Smooth muscle cell (in vitro differentiated cells): ENCODE data around the gene DIS3L2. TPM values are rescaled to one million over a fixed set of nuclear protein-coding genes. Genes with fewer than 3 reads are reported as not detected.
"Not testable (repeated sequence)": the region's sequence is repeated elsewhere in the genome, so short reads cannot be mapped to it uniquely, and the experiment has no call there.

ENCODE experiments used
- DNase-seq: peaks from one replicate; lab custom pipeline; 2025; ENCODE audit not compliant: unreplicated experiment; lab: John Stamatoyannopoulos, UW
- H2AFZ ChIP-seq: fragments of 200-600 bp; sonication (generic); 2 replicates; pipeline ENCODE4 v1.6.0; 2016; ENCODE audit warnings: antibody characterized with exemption, low read depth, mild to moderate bottlenecking
- H3F3A ChIP-seq: fragments of 200-600 bp; sonication (generic); 2 replicates; pipeline ENCODE4 v1.6.0; 2017; ENCODE audit warnings: antibody characterized with exemption, low read depth
- H3K27ac ChIP-seq: fragments of 200-600 bp; sonication (generic); 2 replicates; pipeline ENCODE4 v1.5.1; 2016; ENCODE audit warnings: low read depth, mild to moderate bottlenecking
- H3K27me3 ChIP-seq: fragments of 200-600 bp; sonication (generic); 2 replicates; pipeline ENCODE4 v1.6.1; 2016; ENCODE audit warnings: low read depth, mild to moderate bottlenecking
- H3K36me3 ChIP-seq: fragments of 200-600 bp; sonication (generic); 2 replicates; pipeline ENCODE4 v1.5.1; 2016; ENCODE audit warnings: low read depth
- H3K4me1 ChIP-seq: fragments of 200-600 bp; sonication (generic); 2 replicates; pipeline ENCODE4 v1.5.1; 2016; ENCODE audit warnings: low read depth
- H3K4me2 ChIP-seq: fragments of 200-600 bp; sonication (generic); 2 replicates; pipeline ENCODE4 v1.6.0; 2016; ENCODE audit warnings: mild to moderate bottlenecking
- H3K4me3 ChIP-seq: fragments of 200-600 bp; sonication (generic); 2 replicates; pipeline ENCODE4 v1.5.1; 2016; ENCODE audit warnings: mild to moderate bottlenecking
- H3K79me2 ChIP-seq: fragments of 200-600 bp; sonication (generic); 2 replicates; pipeline ENCODE4 v1.6.0; 2016; ENCODE audit warnings: low read depth, mild to moderate bottlenecking
- H3K9ac ChIP-seq: fragments of 200-600 bp; sonication (generic); 2 replicates; pipeline ENCODE4 v1.6.0; 2016; ENCODE audit warnings: low read depth
- H3K9me3 ChIP-seq: fragments of 200-600 bp; sonication (generic); replicated peaks from 2 replicates; pipeline ENCODE4 v1.5.1; 2016; ENCODE audit warnings: low read depth
- H4K20me1 ChIP-seq: fragments of 200-600 bp; sonication (generic); 2 replicates; pipeline ENCODE4 v1.6.0; 2016; ENCODE audit warnings: low read depth
- WGBS: methylation state at CpG from one replicate; pipeline ENCODE4 v1.1.7; 2016; ENCODE audit warnings: low lambda C conversion rate; 5-methylcytosine and 5-hydroxymethylcytosine counted together
- polyA plus RNA-seq: library from polyadenylated mRNA; unstranded; fragments of >200 nt; fragmentation: Nextera tagmentation; extraction: Ambion mirVana; gene quantifications from 2 replicates; pipeline ENCODE4 v1.2.1, GENCODE V29; 2016
- total RNA-seq: library from RNA; depleted of rRNA; stranded (reverse); fragments of >200 nt; gene quantifications from 2 replicates; pipeline ENCODE4 v1.2.3, GENCODE V29; 2014
- TF ChIP-seq, protein P1 (sequence below): fragments of 200-600 bp; sonication (generic); IDR thresholded peaks from 2 replicates; pipeline ENCODE4 v1.5.1; 2017; ENCODE audit warnings: borderline replicate concordance, mild to moderate bottlenecking, antibody characterized with exemption; ENCODE audit not compliant: insufficient read depth, poor library complexity, severe bottlenecking

Gene DIS3L2
- total and polyA plus RNA-seq, 2 experiments from 2014 or later, result 11.4 to 25.2 TPM

DNA sequence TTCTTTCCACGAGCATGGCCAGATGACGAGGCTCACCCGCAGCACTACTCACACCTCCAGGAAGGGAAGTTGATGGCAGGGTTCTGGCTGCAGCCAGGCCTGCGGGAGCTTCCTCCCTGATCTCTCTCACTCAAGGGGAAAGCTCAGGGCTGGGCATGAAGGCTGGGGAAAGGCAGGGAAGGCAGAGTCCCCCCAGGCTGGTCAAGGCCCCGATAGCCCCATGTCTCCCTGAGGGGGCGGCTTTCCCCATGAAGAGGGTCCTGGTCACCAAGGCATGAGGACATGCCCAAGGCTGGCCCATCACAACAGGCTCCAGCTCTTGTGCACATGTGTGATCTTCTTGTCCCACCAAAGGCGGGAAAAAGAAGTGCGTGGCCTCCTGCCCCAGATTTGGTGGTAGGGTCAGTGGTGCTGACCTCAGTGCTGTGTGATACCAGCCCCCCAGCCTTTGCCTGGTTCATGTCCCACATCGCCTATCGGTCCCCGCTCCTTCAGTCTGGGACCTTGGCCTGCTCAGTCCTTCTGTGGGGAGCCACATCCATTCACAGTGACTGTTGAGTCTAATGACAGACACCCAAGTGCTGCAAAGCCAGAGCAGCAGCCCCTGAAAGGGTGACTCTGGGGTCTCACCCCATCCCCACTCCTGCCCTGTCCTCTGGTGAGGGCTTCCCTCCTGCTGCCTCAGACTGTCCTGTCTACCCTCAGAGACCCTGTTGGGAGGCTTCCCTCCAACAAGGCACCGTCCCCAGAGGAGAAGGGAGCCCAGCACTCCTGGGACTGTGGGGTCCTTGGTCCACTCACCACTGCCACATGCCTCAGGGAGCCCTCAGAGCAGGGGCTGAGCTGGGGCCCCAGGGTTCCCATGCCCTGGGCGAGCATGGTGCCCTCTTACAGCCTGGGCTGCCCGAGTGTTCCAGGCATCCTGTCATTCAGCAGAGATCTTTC is 367.3 kb downstream of the DIS3L2 start:
- Histone ChIP-seq H3K9ac (no peak overlapping the region), H3K79me2 (no peaks in the 10 kb centered on the region), H3K4me3 (no peak overlapping the region), H2AFZ (no peak overlapping the region), H4K20me1 (peaks cover 14% of the 10 kb centered on the region), H3K27me3 (no peaks in the 10 kb centered on the region), H3F3A (no peaks in the 10 kb centered on the region), H3K9me3 (no peaks in the 10 kb centered on the region), H3K36me3 (no peaks in the 10 kb centered on the region), H3K4me2 (no peak overlapping the region), H3K27ac (no peak overlapping the region), H3K4me1 (no peaks in the 10 kb centered on the region)
- DNase-seq, result no peak
- 90% methylated on average over 14 of the region's 14 CpGs for WGBS
- TF ChIP-seq, protein P1, sequence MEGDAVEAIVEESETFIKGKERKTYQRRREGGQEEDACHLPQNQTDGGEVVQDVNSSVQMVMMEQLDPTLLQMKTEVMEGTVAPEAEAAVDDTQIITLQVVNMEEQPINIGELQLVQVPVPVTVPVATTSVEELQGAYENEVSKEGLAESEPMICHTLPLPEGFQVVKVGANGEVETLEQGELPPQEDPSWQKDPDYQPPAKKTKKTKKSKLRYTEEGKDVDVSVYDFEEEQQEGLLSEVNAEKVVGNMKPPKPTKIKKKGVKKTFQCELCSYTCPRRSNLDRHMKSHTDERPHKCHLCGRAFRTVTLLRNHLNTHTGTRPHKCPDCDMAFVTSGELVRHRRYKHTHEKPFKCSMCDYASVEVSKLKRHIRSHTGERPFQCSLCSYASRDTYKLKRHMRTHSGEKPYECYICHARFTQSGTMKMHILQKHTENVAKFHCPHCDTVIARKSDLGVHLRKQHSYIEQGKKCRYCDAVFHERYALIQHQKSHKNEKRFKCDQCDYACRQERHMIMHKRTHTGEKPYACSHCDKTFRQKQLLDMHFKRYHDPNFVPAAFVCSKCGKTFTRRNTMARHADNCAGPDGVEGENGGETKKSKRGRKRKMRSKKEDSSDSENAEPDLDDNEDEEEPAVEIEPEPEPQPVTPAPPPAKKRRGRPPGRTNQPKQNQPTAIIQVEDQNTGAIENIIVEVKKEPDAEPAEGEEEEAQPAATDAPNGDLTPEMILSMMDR, result no peak

GRCh38 chr2:232329716-232330067 is 368.2 kb downstream of the DIS3L2 start:
- H3K79me2 ChIP-seq, result no peaks in the 10 kb centered on the region
- H3K27ac ChIP-seq, result no peak overlapping the region
- H3K4me3 ChIP-seq, result no peak overlapping the region
- WGBS, result 84% methylated on average over 7 of the region's 15 CpGs
- H3K9me3 ChIP-seq, result no peaks in the 10 kb centered on the region
- H2AFZ ChIP-seq, result no peak overlapping the region
- H3K4me2 ChIP-seq, result no peak overlapping the region
- no peak overlapping the region for H3K9ac ChIP-seq
- DNase-seq, result no peak
- TF ChIP-seq, protein P1, result no peak
- no peaks in the 10 kb centered on the region for H3F3A ChIP-seq
- peaks cover 14% of the 10 kb centered on the region for H4K20me1 ChIP-seq
- H3K4me1 ChIP-seq, result no peaks in the 10 kb centered on the region
- no peaks in the 10 kb centered on the region for H3K36me3 ChIP-seq
- no peaks in the 10 kb centered on the region for H3K27me3 ChIP-seq

DNA sequence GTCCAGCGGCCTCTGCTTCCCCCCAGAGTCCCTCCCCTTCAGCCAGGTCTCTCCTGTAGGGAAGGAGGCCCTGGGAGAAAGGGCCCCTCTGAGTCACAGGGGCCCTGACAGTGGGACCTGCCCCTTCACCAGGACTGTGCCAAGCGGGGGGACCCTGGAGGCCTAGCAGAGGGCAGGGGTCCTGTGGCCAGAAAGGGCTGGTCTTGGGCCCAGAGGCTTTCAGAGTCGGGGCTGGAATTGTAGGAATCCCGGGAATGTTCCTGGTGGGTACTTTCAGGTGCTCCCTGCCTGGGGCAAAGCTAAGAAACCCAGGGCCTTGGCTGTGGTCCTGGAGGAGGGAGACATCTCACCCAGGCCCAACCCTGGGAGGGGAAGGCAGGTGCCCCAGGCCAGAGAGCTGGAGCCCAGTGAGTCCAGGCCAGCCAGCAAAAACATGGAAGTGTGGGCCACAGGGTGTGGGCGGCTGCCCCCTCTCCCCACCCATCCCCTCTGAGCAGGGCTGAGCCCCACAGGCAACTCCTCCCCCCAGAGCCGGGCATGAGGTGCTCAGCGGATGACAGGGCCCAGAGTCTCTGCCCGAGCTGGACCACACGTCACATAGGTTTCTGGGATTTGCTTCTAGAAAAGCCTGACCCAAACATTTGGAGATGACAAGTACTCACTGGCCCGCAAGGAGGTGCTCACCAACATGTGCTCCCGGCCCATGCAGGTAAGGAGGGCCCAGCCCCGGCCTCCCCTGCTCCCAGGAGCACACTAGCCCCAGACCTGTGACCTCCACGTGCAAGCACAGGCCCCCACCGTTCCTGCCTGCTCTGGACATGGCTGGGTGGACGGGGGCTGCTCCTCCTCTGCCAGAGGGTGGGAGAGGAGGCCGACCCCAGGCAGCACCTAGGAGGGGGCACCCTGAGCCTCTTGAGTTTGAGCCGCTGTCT is 368.8 kb downstream of the DIS3L2 start:
- 89% methylated on average over 14 of the region's 17 CpGs for WGBS
- no peak overlapping the region for H3K4me2 ChIP-seq
- no peaks in the 10 kb centered on the region for H3K27me3 ChIP-seq
- no peak overlapping the region for H3K27ac ChIP-seq
- no peak overlapping the region for H3K4me3 ChIP-seq
- TF ChIP-seq, protein P1, result no peak
- H3K79me2 ChIP-seq, result no peaks in the 10 kb centered on the region
- no peak overlapping the region for H3K9ac ChIP-seq
- DNase-seq, result no peak
- no peaks in the 10 kb centered on the region for H3F3A ChIP-seq
- H3K36me3 ChIP-seq, result no peaks in the 10 kb centered on the region
- H3K9me3 ChIP-seq, result no peaks in the 10 kb centered on the region
- H3K4me1 ChIP-seq, result no peaks in the 10 kb centered on the region
- H2AFZ ChIP-seq, result no peak overlapping the region
- H4K20me1 ChIP-seq, result peaks cover 14% of the 10 kb centered on the region

GRCh38 chr2:232331061-232331460 is 369.5 kb downstream of the DIS3L2 start:
- H3K36me3 ChIP-seq, H3K4me2 ChIP-seq, H3K9me3 ChIP-seq, H3K4me3 ChIP-seq, H3K9ac ChIP-seq, DNase-seq, H2AFZ ChIP-seq, H3F3A ChIP-seq, H3K27ac ChIP-seq, H3K27me3 ChIP-seq, H4K20me1 ChIP-seq, H3K4me1 ChIP-seq, H3K79me2 ChIP-seq: not testable (repeated sequence)
- 85% methylated on average over 11 of the region's 11 CpGs for WGBS

DNA sequence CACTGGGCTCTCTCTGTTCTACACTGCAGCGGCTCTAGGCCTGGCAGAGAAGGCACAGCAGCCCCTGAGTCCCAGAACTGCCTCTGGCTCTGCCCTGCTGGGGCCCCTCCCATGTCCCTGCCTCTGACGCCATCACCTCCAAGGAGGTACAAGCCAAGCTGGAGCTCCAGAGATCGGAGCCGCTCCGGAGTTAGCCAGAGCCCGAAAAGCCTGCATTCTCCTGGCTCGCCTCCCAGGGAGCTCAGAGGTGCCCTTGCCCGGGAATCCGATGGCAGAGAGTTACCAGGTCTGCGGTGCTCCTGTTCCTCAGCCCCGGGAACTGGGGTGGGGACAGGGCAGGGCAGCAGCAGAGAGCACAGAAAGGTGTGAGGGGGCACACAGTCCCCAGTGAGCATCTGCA is 370.1 kb downstream of the DIS3L2 start:
- not testable (repeated sequence) for H3K9ac ChIP-seq, H3K4me1 ChIP-seq, H3K4me3 ChIP-seq, H3K36me3 ChIP-seq, H3K79me2 ChIP-seq, H2AFZ ChIP-seq, H3K27ac ChIP-seq, H3K27me3 ChIP-seq, DNase-seq, H3K4me2 ChIP-seq, H3K9me3 ChIP-seq, H4K20me1 ChIP-seq, H3F3A ChIP-seq
- 92% methylated on average over 11 of the region's 11 CpGs for WGBS
